Measurements from ENCODE around the gene PFDN4. TPM values are rescaled to one million over a fixed set of nuclear protein-coding genes. Genes with fewer than 3 reads are reported as not detected.

PFDN4 gene
- total and polyA plus RNA-seq, 10 donors, result 14.1 to 74.4 (median 58.0) TPM

DNA sequence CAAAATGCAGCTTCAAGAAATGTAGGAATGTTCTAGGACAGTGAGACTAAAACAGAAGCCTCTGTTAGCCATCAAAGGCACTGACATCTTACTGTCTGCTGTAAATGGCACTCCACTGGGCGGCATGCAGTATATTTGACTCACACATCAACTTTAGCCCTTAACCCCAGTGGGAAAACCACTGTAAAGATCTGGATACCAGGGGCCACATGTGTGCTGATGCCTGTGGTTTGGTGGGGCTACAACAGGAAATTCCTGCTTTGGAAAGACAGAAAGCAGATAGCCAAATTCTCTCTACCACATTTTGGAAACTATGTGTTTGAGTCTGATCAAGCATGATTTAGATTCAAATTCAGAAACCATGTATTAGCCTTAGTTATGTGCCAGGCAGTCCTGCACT is 4.3 kb downstream of the PFDN4 start:
- Histone ChIP-seq H3K9me3 (no peaks in the 10 kb centered on the region), H3K27me3 (replicated peaks in 1 of 7) (no peaks in the 10 kb centered on the region), H3K4me1 (peaks cover 10 to 57% (median 23%) of the 10 kb centered on the region in 6 donors), H3K4me3 (no peak overlapping the region), H3K36me3 (peaks cover 0 to 47% (median 23%) of the 10 kb centered on the region in 6 donors), H3K27ac (no peak overlapping the region)
- 91 to 100% (median 94%) methylated on average over 1 of the region's 1 CpG for WGBS, 5 donors
- TF ChIP-seq, protein P1, sequence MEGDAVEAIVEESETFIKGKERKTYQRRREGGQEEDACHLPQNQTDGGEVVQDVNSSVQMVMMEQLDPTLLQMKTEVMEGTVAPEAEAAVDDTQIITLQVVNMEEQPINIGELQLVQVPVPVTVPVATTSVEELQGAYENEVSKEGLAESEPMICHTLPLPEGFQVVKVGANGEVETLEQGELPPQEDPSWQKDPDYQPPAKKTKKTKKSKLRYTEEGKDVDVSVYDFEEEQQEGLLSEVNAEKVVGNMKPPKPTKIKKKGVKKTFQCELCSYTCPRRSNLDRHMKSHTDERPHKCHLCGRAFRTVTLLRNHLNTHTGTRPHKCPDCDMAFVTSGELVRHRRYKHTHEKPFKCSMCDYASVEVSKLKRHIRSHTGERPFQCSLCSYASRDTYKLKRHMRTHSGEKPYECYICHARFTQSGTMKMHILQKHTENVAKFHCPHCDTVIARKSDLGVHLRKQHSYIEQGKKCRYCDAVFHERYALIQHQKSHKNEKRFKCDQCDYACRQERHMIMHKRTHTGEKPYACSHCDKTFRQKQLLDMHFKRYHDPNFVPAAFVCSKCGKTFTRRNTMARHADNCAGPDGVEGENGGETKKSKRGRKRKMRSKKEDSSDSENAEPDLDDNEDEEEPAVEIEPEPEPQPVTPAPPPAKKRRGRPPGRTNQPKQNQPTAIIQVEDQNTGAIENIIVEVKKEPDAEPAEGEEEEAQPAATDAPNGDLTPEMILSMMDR (IDR thresholded peaks at IDR 0.05 in 8 of 11, conservative IDR thresholded peaks at IDR 0.05 in 3 of 11), result no peak
- TF ChIP-seq POLR2A (IDR thresholded peaks at IDR 0.05) (no peak), POLR2AphosphoS5 (IDR thresholded peaks at IDR 0.05) (no peak)
- DNase-seq, result no peak
- intact Hi-C loops (cut with DNase I; ENCODE audit: low total_unique reads), result loop anchor here (10.0 kb wide), 1 partner anchor 433 kb away; no protein-coding TSS in a partner anchor

DNA sequence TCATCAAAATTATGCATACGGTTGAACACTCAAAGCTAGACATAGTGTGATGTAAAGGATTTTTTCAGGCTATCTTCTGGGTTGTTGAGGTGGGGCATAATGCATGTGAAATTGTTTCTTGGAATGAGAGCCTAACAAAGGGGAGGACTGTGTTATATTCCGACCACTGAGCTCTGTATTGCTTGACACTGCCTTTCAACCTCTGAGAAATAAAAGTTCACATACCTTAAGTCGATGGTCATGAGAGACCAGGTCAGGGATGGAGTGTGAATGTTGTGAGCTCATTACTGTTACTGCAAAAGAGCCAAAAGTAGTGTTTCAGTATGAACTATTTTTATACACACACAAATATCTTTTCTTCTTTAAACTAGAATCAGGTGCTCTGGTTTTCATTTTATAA is 5.0 kb downstream of the PFDN4 start:
- no peak for TF ChIP-seq POLR2AphosphoS5 (IDR thresholded peaks at IDR 0.05)
- no peak for TF ChIP-seq POLR2A (IDR thresholded peaks at IDR 0.05)
- TF ChIP-seq, protein P1 (IDR thresholded peaks at IDR 0.05 in 8 of 11, conservative IDR thresholded peaks at IDR 0.05 in 3 of 11), result no peak
- Histone ChIP-seq H3K9me3 (no peaks in the 10 kb centered on the region), H3K27ac (no peak overlapping the region), H3K4me3 (no peak overlapping the region), H3K4me1 (peaks cover 10 to 52% (median 18%) of the 10 kb centered on the region in 6 donors), H3K36me3 (peaks cover 0 to 54% (median 25%) of the 10 kb centered on the region in 6 donors), H3K27me3 (replicated peaks in 1 of 7) (no peaks in the 10 kb centered on the region)
- 91 to 96% (median 96%) methylated on average over 3 of the region's 3 CpGs for WGBS, 5 donors
- DNase-seq, result no peak
- intact Hi-C loops (cut with DNase I; ENCODE audit: low total_unique reads), result loop anchor here (10.0 kb wide), 1 partner anchor 432 kb away; no protein-coding TSS in a partner anchor

DNA sequence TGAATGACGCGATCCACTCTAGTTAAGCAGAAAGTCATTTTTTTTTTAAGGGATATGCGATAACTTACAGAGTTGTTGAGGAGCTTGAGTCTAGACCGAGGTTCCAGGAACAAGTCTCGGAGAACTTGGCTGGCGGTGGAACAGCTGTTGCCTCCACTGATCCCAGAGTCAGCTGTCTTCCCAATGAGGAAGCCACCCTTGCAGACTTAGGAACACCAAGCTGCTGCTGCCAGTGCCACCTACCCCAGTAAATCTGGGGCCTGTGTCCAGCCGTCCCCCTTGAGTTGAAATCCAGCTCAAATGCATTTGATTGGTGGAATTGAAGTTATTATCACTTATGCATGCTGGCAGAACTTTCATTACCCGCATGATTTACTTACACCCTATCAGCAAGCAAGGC is 6.7 kb downstream of the PFDN4 start:
- H3K4me1 ChIP-seq, result peaks cover 0 to 44% (median 7%) of the 10 kb centered on the region in 6 donors
- WGBS, 5 donors, result 93 to 96% (median 94%) methylated on average over 8 of the region's 8 CpGs
- H3K36me3 ChIP-seq, result peaks cover 0 to 71% (median 30%) of the 10 kb centered on the region in 6 donors
- no peak overlapping the region for H3K27ac ChIP-seq
- no peaks in the 10 kb centered on the region for H3K9me3 ChIP-seq
- intact Hi-C loops (cut with DNase I; ENCODE audit: low total_unique reads), result loop anchor here (10.0 kb wide), 1 partner anchor 430 kb away; no protein-coding TSS in a partner anchor
- no peak overlapping the region for H3K4me3 ChIP-seq
- TF ChIP-seq, protein P1 (IDR thresholded peaks at IDR 0.05 in 8 of 11, conservative IDR thresholded peaks at IDR 0.05 in 3 of 11), result no peak
- no peak for TF ChIP-seq POLR2AphosphoS5 (IDR thresholded peaks at IDR 0.05)
- no peak for TF ChIP-seq POLR2A (IDR thresholded peaks at IDR 0.05)
- H3K27me3 ChIP-seq (replicated peaks in 1 of 7), result no peaks in the 10 kb centered on the region
- no peak for DNase-seq

DNA sequence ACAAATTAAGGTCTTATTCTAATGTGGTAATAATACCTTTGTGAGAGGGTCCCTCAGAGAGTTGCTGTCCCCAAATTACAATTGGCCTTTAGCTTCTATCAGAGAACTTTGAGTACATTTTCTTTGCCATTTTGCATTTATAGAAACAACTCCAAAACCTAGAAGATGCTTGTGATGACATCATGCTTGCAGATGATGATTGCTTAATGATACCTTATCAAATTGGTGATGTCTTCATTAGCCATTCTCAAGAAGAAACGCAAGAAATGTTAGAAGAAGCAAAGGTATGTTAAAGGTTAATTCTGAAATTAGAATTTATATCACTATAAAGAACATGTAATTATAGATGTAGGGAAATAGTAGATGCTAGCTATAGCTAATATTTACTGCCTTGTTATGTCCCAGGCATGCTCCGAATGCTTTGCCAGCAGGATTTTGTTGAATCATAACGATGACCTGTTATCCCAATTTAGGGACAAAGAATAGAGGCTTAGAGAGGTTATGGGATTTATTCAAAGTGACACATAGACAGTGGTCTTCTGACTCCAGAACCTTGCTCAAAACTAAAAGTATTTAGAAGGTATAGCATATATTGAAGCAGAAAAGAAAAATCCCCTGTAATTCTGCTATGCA is 7.4 kb downstream of the PFDN4 start:
- Histone ChIP-seq H3K27ac (no peak overlapping the region), H3K9me3 (no peaks in the 10 kb centered on the region), H3K4me1 (peaks cover 0 to 36% (median 2%) of the 10 kb centered on the region in 6 donors), H3K36me3 (peaks cover 0 to 75% (median 31%) of the 10 kb centered on the region in 6 donors), H3K4me3 (no peak overlapping the region), H3K27me3 (replicated peaks in 1 of 7) (no peaks in the 10 kb centered on the region)
- TF ChIP-seq, protein P1 (IDR thresholded peaks at IDR 0.05 in 8 of 11, conservative IDR thresholded peaks at IDR 0.05 in 3 of 11), result no peak
- no peak for DNase-seq
- WGBS, 5 donors, result 93 to 96% (median 95%) methylated on average over 3 of the region's 3 CpGs
- intact Hi-C loops (cut with DNase I; ENCODE audit: low total_unique reads), result loop anchor here (10.0 kb wide), 1 partner anchor 430 kb away; no protein-coding TSS in a partner anchor
